ENCODE data around the gene GHR.

GRCh38 chr5:42545038-42545437, 121.8 kb downstream of the GHR start:
- TF ChIP-seq CTCF (IDR thresholded peaks at IDR 0.05) (no peak), POLR2A (IDR thresholded peaks at IDR 0.05) (no peak)
